ENCODE measurements around the gene TAPBPL. TPM values are rescaled to one million over a fixed set of nuclear protein-coding genes. Genes with fewer than 3 reads are reported as not detected.
A peak's percentile ranks its signal among the peaks of the same experiment; 100 is the strongest.

Gene TAPBPL
- total and polyA plus RNA-seq, 2 of the 13 experiments (the other 11 are each of a cell fraction or from before 2014, with no cell fraction given): 10.0 to 14.5 TPM

DNA sequence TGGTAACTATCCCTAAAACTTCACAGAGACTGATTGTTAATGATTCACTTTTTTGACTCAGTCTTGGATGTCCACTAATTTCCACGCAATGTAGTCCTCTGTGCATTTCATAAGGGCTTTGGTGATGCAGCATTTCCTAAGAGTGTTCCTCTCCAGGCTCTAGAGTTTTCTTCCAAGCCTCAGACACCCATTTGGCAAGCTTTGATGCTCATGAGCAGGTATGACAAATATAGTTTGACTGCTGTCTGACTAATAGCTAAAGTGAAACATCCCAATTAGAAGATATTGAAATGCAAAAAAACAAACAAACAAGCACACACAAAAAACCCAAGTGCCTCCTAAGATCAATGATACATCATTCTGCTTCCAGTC lies 20.1 kb downstream of the TAPBPL start:
- TSS peak; percentile 31 for BruUV-seq (replicated peaks)
- Histone ChIP-seq H3K4me1 (ENCODE audit: insufficient read depth, low read length) (peaks cover 44% of the 10 kb centered on the region), H3K4me2 (ENCODE audit: low read depth, low read length) (no peak overlapping the region), H3K79me2 (ENCODE audit: insufficient read depth, low read length) (no peaks in the 10 kb centered on the region), H3K9ac (ENCODE audit: insufficient read depth, low read depth, low read length) (no peak overlapping the region), H3K36me3 (replicated peaks in 1 of 2; ENCODE audit: control insufficient read depth in 1 of 2, insufficient read depth in 2 of 2, low read length in 2 of 2) (no peaks in the 10 kb centered on the region), H3K27me3 (ENCODE audit: control insufficient read depth in 1 of 2, insufficient read depth in 2 of 2, low read length in 2 of 2) (no peaks in the 10 kb centered on the region; a peak in 1 of 5 replicates), H3K27ac (ENCODE audit: extremely low read length, insufficient read depth, low read length) (no peak overlapping the region), H3K9me3 (ENCODE audit: low read length) (no peaks in the 10 kb centered on the region), H3K4me3 (replicated peaks in 1 of 3; ENCODE audit: insufficient read depth in 1 of 3, low read depth in 2 of 3, low read length in 3 of 3) (no peak overlapping the region), H4K20me1 (ENCODE audit: insufficient read depth, low read length) (no peaks in the 10 kb centered on the region), H2AFZ (ENCODE audit: low read length) (no peak overlapping the region)
- no peak for TF ChIP-seq ZNF672 (CRISPR knock-in tag; IDR thresholded peaks at IDR 0.05)
- TF ChIP-seq GATAD1 (CRISPR knock-in tag; IDR thresholded peaks at IDR 0.05): no peak
- no peak for TF ChIP-seq NFRKB (IDR thresholded peaks at IDR 0.05)
- TF ChIP-seq SAFB2 (CRISPR knock-in tag; IDR thresholded peaks at IDR 0.05; ENCODE audit: borderline replicate concordance, low read depth): no peak
- no peak for TF ChIP-seq GZF1 (CRISPR knock-in tag; IDR thresholded peaks at IDR 0.05)
- TF ChIP-seq ZFP41 (CRISPR knock-in tag; IDR thresholded peaks at IDR 0.05; ENCODE audit: borderline replicate concordance): no peak
- TF ChIP-seq, protein P1, sequence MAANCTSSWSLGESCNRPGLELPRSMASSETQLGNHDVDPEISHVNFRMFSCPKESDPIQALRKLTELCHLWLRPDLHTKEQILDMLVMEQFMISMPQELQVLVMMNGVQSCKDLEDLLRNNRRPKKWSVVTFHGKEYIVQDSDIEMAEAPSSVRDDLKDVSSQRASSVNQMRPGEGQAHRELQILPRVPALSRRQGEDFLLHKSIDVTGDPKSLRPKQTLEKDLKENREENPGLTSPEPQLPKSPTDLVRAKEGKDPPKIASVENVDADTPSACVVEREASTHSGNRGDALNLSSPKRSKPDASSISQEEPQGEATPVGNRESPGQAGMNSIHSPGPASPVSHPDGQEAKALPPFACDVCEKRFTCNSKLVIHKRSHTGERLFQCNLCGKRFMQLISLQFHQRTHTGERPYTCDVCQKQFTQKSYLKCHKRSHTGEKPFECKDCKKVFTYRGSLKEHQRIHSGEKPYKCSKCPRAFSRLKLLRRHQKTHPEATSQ (CRISPR knock-in tag; IDR thresholded peaks at IDR 0.05; ENCODE audit: borderline replicate concordance): no peak
- TF ChIP-seq, protein P2, sequence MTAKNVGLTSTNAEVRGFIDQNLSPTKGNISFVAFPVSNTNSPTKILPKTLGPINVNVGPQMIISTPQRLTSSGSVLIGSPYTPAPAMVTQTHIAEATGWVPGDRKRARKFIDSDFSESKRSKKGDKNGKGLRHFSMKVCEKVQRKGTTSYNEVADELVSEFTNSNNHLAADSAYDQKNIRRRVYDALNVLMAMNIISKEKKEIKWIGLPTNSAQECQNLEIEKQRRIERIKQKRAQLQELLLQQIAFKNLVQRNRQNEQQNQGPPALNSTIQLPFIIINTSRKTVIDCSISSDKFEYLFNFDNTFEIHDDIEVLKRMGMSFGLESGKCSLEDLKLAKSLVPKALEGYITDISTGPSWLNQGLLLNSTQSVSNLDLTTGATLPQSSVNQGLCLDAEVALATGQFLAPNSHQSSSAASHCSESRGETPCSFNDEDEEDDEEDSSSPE (CRISPR knock-in tag; IDR thresholded peaks at IDR 0.05): no peak
- TF ChIP-seq ZNF7 (CRISPR knock-in tag; IDR thresholded peaks at IDR 0.05): no peak
- no peak for TF ChIP-seq ZBTB8A (CRISPR knock-in tag; IDR thresholded peaks at IDR 0.05; ENCODE audit: borderline replicate concordance, low read depth)
- no peak for TF ChIP-seq FOXM1 (CRISPR knock-in tag; IDR thresholded peaks at IDR 0.05)
- TF ChIP-seq KAT7 (CRISPR knock-in tag; IDR thresholded peaks at IDR 0.05; ENCODE audit: borderline replicate concordance): no peak
- TF ChIP-seq, protein P3, sequence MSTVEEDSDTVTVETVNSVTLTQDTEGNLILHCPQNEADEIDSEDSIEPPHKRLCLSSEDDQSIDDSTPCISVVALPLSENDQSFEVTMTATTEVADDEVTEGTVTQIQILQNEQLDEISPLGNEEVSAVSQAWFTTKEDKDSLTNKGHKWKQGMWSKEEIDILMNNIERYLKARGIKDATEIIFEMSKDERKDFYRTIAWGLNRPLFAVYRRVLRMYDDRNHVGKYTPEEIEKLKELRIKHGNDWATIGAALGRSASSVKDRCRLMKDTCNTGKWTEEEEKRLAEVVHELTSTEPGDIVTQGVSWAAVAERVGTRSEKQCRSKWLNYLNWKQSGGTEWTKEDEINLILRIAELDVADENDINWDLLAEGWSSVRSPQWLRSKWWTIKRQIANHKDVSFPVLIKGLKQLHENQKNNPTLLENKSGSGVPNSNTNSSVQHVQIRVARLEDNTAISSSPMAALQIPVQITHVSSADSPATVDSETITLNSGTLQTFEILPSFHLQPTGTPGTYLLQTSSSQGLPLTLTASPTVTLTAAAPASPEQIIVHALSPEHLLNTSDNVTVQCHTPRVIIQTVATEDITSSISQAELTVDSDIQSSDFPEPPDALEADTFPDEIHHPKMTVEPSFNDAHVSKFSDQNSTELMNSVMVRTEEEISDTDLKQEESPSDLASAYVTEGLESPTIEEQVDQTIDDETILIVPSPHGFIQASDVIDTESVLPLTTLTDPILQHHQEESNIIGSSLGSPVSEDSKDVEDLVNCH (CRISPR knock-in tag; IDR thresholded peaks at IDR 0.05): no peak
- no peak for TF ChIP-seq SSRP1 (CRISPR knock-in tag; IDR thresholded peaks at IDR 0.05)
- TF ChIP-seq, protein P4, sequence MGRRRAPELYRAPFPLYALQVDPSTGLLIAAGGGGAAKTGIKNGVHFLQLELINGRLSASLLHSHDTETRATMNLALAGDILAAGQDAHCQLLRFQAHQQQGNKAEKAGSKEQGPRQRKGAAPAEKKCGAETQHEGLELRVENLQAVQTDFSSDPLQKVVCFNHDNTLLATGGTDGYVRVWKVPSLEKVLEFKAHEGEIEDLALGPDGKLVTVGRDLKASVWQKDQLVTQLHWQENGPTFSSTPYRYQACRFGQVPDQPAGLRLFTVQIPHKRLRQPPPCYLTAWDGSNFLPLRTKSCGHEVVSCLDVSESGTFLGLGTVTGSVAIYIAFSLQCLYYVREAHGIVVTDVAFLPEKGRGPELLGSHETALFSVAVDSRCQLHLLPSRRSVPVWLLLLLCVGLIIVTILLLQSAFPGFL (CRISPR knock-in tag; IDR thresholded peaks at IDR 0.05): no peak
- intact Hi-C loops (cut with micrococcal nuclease; ENCODE audit: unreplicated experiment) (loop anchor here (10.0 kb wide), 1 partner anchor 63 kb away; the partner anchor contains the start of gene GAPDH), in situ Hi-C loops (cut with HindIII; ENCODE audit: extremely low pct_ligation_motif_present, low pct_unique_long_range_greater_than_20kb) (loop anchor here (25.0 kb wide), 1 partner anchor 410 kb away; no protein-coding TSS in a partner anchor)
- ChIA-PET POLR2A (interaction anchor here (2.1 to 4.2 kb wide), 4 partner anchors 11 to 63 kb away, joined by 9 to 68 read pairs (median 37); partner anchors contain the start of genes GAPDH and TAPBPL), CTCF (ENCODE audit: low intra/inter-chr PET ratio, low total read pairs) (no interaction called here)
- DNase-seq (ENCODE audit: low spot score): no peak
- no peak for ATAC-seq
- 48% methylated on average over 1 of the region's 1 CpG for WGBS (ENCODE audit: low lambda C conversion rate)
- no peak for FAIRE-seq

Measured in HepG2 (cell line).